Measurements from ENCODE around the gene LRRK1. TPM values are rescaled to one million over a fixed set of nuclear protein-coding genes. Genes with fewer than 3 reads are reported as not detected.

The LRRK1 gene
- total RNA-seq, 2 donors from 2014 or later: 0.74 to 1.2 TPM

GRCh38 chr15:101018450-101018849, 99.3 kb downstream of the LRRK1 start:
- Mint-ChIP-seq H3K4me1 (ENCODE audit: low read depth) (no peaks in the 10 kb centered on the region), H3K27ac (no peak overlapping the region), H3K27me3 (ENCODE audit: low read depth) (no peaks in the 10 kb centered on the region), H3K36me3 (ENCODE audit: insufficient read depth in 2 of 2) (no peaks in the 10 kb centered on the region), H3K4me3 (no peak overlapping the region), H3K9me3 (no peaks in the 10 kb centered on the region)
- ATAC-seq (replicated peaks in 1 of 2): no peak
- no peak for DNase-seq

- DNase-seq (no peak), ATAC-seq (replicated peaks in 1 of 2) (no peak)
- Mint-ChIP-seq H3K4me3 (no peak overlapping the region), H3K4me1 (ENCODE audit: low read depth) (no peaks in the 10 kb centered on the region), H3K27me3 (ENCODE audit: low read depth) (no peaks in the 10 kb centered on the region), H3K36me3 (ENCODE audit: insufficient read depth in 2 of 2) (no peaks in the 10 kb centered on the region), H3K27ac (no peak overlapping the region), H3K9me3 (no peaks in the 10 kb centered on the region)
Observed at GRCh38 chr15:101019366-101019896, 100.3 kb downstream of the LRRK1 start.

DNA sequence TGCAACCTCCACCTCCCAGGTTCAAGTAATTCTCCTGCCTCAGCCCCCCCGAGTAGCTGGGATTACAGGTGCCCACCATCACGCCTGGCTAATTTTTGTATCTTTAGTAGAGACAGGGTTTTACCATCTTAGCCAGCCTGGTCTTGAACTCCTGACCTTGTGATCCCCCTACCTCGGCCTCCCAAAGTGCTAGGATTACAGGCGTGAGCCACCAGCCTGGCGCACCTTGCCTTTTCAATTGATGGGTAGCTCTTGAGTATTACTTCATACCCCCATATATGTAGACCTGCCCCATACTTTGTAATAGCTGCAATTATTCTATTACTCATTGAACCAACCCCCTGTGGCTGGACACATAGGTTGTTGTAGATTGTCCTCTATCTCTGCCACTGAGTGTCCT, 101.3 kb downstream of the LRRK1 start:
- Mint-ChIP-seq H3K27ac (no peak overlapping the region), H3K4me1 (ENCODE audit: low read depth) (no peaks in the 10 kb centered on the region)
- DNase-seq: no peak

GRCh38 chr15:101020945-101021344, 101.8 kb downstream of the LRRK1 start:
- Mint-ChIP-seq H3K4me1 (ENCODE audit: low read depth) (no peaks in the 10 kb centered on the region), H3K4me3 (no peak overlapping the region), H3K27me3 (ENCODE audit: low read depth) (no peaks in the 10 kb centered on the region), H3K9me3 (no peaks in the 10 kb centered on the region), H3K27ac (no peak overlapping the region), H3K36me3 (ENCODE audit: insufficient read depth in 2 of 2) (no peaks in the 10 kb centered on the region)
- ATAC-seq (replicated peaks in 1 of 2): no peak
- DNase-seq: no peak

More for the DNA sequence above, 101.3 kb downstream of the LRRK1 start:
- Mint-ChIP-seq H3K36me3 (ENCODE audit: insufficient read depth in 2 of 2) (no peaks in the 10 kb centered on the region), H3K4me3 (no peak overlapping the region), H3K9me3 (no peaks in the 10 kb centered on the region), H3K27me3 (ENCODE audit: low read depth) (no peaks in the 10 kb centered on the region)
- no peak for ATAC-seq (replicated peaks in 1 of 2)

DNA sequence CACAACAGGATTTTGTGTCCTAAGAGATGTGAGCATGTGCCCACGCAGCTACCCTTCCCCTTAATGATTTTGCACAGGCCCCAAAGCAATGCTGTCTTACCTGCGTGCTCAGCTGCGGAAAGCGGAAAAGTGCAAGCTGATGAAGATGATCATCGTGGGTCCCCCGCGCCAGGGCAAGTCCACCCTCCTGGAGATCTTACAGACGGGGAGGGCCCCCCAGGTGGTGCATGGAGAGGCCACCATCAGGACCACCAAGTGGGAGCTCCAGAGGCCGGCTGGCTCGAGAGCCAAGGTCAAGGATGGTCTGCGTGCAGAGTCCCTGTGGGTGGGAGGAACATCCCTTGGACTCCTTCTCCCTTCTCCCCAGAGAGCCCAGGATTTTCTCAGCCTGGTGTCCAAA, 103.1 kb downstream of the LRRK1 start:
- Mint-ChIP-seq H3K9me3 (no peaks in the 10 kb centered on the region), H3K4me1 (ENCODE audit: low read depth) (no peaks in the 10 kb centered on the region), H3K36me3 (ENCODE audit: insufficient read depth in 2 of 2) (no peaks in the 10 kb centered on the region), H3K4me3 (no peak overlapping the region), H3K27me3 (ENCODE audit: low read depth) (no peaks in the 10 kb centered on the region), H3K27ac (no peak overlapping the region)
- DNase-seq (no peak), ATAC-seq (replicated peaks in 1 of 2) (no peak)

DNA sequence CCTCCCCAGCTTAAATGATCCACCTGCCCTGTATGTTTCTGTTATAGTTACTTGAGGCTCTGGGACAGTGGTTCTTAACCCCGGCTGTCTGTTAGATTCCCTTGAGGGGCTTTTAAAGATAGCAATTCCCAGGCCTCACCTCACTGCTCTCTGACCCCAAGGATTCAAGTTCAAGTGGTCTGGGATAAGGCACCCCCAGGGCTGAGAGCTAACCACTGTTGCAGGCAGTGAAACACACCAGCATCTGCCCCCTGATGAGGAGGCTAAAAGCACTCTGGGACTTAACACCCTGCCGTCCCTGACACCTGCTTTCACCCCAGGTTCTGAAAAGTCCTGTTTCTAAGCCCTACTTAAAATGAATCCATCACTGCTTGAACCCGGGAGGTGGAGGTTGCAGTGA, 103.7 kb downstream of the LRRK1 start:
- Mint-ChIP-seq H3K9me3 (no peaks in the 10 kb centered on the region), H3K4me3 (no peak overlapping the region), H3K4me1 (ENCODE audit: low read depth) (no peaks in the 10 kb centered on the region), H3K27ac (no peak overlapping the region), H3K36me3 (ENCODE audit: insufficient read depth in 2 of 2) (no peaks in the 10 kb centered on the region), H3K27me3 (ENCODE audit: low read depth) (no peaks in the 10 kb centered on the region)
- DNase-seq (no peak), ATAC-seq (replicated peaks in 1 of 2) (no peak)

- Mint-ChIP-seq H3K9me3 (no peaks in the 10 kb centered on the region), H3K4me3 (no peak overlapping the region), H3K27ac (no peak overlapping the region), H3K4me1 (ENCODE audit: low read depth) (no peaks in the 10 kb centered on the region), H3K36me3 (ENCODE audit: insufficient read depth in 2 of 2) (no peaks in the 10 kb centered on the region), H3K27me3 (ENCODE audit: low read depth) (no peaks in the 10 kb centered on the region)
- ATAC-seq (replicated peaks in 1 of 2): no peak
- DNase-seq: no peak
Observed at GRCh38 chr15:101023501-101024072, 104.4 kb downstream of the LRRK1 start.

- Mint-ChIP-seq H3K36me3 (ENCODE audit: insufficient read depth in 2 of 2) (no peaks in the 10 kb centered on the region), H3K27me3 (ENCODE audit: low read depth) (peaks cover 3% of the 10 kb centered on the region), H3K9me3 (no peaks in the 10 kb centered on the region), H3K27ac (no peak overlapping the region), H3K4me1 (ENCODE audit: low read depth) (no peaks in the 10 kb centered on the region), H3K4me3 (no peak overlapping the region)
- ATAC-seq (replicated peaks in 1 of 2) (peak in 1 of 2 donors; percentile 52), DNase-seq (no peak)
Observed at GRCh38 chr15:101024073-101024695, 105.0 kb downstream of the LRRK1 start.

DNA sequence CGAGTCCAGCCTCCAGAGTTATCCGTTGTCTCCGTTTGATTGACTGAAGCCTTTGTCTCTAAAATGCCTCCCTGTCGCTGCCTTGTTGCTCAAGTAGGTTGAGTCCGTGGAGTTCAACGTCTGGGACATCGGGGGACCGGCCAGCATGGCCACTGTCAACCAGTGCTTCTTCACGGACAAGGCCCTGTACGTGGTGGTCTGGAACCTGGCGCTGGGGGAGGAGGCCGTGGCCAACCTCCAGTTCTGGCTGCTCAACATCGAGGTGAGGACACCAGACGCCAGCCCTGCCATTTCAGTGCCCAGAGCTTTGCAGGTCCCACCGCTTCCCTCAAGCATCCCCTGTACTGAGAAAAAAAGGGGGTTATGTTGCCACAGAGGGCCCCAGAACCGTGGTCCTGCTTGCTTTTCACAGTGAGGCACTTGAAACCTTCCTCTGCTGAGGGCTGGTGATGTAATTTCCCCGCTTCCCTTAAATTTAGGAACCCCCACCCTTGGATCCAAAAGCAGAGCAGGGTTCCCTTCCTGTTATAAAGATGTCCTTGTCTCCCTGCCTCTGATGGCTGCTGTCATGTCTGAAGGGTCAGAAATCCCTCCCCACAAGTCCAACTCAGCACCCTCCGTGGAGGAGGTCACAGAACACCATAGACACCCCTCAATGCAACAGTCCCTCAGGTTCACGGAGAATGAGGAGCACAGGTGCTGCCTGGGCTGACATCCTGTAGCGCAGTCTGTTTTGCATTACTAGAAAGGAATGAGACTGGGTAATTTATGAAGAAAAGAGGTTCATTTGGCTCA, 105.7 kb downstream of the LRRK1 start:
- DNase-seq (no peak), ATAC-seq (replicated peaks in 1 of 2) (no peak)
- no peaks in the 10 kb centered on the region for H3K36me3 Mint-ChIP-seq (ENCODE audit: insufficient read depth in 2 of 2)
- peaks cover 5% of the 10 kb centered on the region for H3K27me3 Mint-ChIP-seq (ENCODE audit: low read depth)
- H3K4me1 Mint-ChIP-seq (ENCODE audit: low read depth): no peaks in the 10 kb centered on the region
- H3K4me3 Mint-ChIP-seq: no peak overlapping the region
- no peaks in the 10 kb centered on the region for H3K9me3 Mint-ChIP-seq
- H3K27ac Mint-ChIP-seq: no peak overlapping the region

- no peak for ATAC-seq (replicated peaks in 1 of 2)
- Mint-ChIP-seq H3K27me3 (ENCODE audit: low read depth) (peaks cover 8% of the 10 kb centered on the region), H3K4me1 (ENCODE audit: low read depth) (no peaks in the 10 kb centered on the region), H3K9me3 (no peaks in the 10 kb centered on the region), H3K27ac (no peak overlapping the region), H3K4me3 (no peak overlapping the region), H3K36me3 (ENCODE audit: insufficient read depth in 2 of 2) (no peaks in the 10 kb centered on the region)
- no peak for DNase-seq
Observed at GRCh38 chr15:101025501-101025885, 106.3 kb downstream of the LRRK1 start.

DNA sequence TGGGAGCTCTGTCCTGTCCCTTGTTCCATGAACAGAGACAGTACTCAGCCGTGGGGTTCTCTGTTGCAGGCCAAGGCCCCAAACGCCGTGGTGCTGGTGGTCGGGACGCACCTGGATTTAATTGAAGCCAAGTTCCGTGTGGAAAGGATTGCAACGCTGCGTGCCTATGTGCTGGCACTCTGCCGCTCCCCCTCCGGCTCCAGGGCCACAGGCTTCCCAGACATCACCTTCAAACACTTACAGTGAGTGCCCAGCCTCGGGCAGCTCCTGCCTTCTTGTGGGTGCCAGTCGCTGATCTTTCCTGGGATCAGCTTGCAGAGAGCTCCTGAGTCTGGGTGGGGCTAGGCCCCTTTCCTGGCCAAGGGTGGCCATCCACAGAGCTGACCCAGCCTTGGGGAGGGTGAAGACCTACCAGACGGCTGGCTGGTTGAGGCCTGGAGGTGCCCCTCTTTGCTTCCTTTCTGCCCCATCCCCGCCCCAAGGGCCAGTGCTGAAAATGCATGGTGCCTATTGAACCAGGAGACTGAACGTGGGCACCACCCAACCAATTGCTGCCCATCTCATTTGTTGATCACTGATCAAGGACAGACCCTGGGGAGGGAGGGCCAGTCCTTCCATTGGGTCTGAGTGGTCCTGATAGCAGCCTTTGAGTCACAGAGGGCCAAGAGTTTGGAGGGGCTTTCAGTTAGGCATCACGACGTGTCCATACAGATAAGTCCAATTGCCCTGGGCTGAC, 106.9 kb downstream of the LRRK1 start:
- Mint-ChIP-seq H3K27me3 (ENCODE audit: low read depth) (peaks cover 14% of the 10 kb centered on the region), H3K9me3 (no peaks in the 10 kb centered on the region), H3K4me1 (ENCODE audit: low read depth) (no peaks in the 10 kb centered on the region), H3K27ac (no peak overlapping the region), H3K36me3 (ENCODE audit: insufficient read depth in 2 of 2) (no peaks in the 10 kb centered on the region), H3K4me3 (no peak overlapping the region)
- DNase-seq (no peak), ATAC-seq (replicated peaks in 1 of 2) (no peak)

- H3K4me3 Mint-ChIP-seq: no peak overlapping the region
- H3K36me3 Mint-ChIP-seq (ENCODE audit: insufficient read depth in 2 of 2): no peaks in the 10 kb centered on the region
- H3K27me3 Mint-ChIP-seq (ENCODE audit: low read depth): peaks cover 16% of the 10 kb centered on the region
- no peaks in the 10 kb centered on the region for H3K4me1 Mint-ChIP-seq (ENCODE audit: low read depth)
- no peak overlapping the region for H3K27ac Mint-ChIP-seq
- no peaks in the 10 kb centered on the region for H3K9me3 Mint-ChIP-seq
- no peak for ATAC-seq (replicated peaks in 1 of 2)
- no peak for DNase-seq
Observed at GRCh38 chr15:101026656-101027272, 107.6 kb downstream of the LRRK1 start.

Data from activated T-cell treated with anti-CD3 and anti-CD28 coated beads, Interleukin-2, amount 50 U/mL, for 72 hours (primary cell).